ENCODE measurements around the gene CEP135. TPM values are rescaled to one million over a fixed set of nuclear protein-coding genes. Genes with fewer than 3 reads are reported as not detected.

CEP135 gene
- polyA plus RNA-seq, 1 donor from 2014 or later, result 5.2 TPM

GRCh38 chr4:56038487-56039162, 89.9 kb downstream of the CEP135 start:
- H4K20me1 ChIP-seq (ENCODE audit: insufficient read depth), result no peaks in the 10 kb centered on the region
- H3K79me2 ChIP-seq (replicated peaks; ENCODE audit: insufficient read depth, low read length), result no peaks in the 10 kb centered on the region
- no peaks in the 10 kb centered on the region for H3K9me3 ChIP-seq (ENCODE audit: low read length)
- no peaks in the 10 kb centered on the region for H3K36me3 ChIP-seq (ENCODE audit: insufficient read depth, low read length)
- no peak for TF ChIP-seq EZH2 (IDR thresholded peaks at IDR 0.05; ENCODE audit: borderline replicate concordance, insufficient read depth, low read length, poor library complexity, severe bottlenecking)
- no peak for TF ChIP-seq TAF1 (IDR thresholded peaks at IDR 0.05; ENCODE audit: low read depth)
- no peak for TF ChIP-seq CTCF (IDR thresholded peaks at IDR 0.05; ENCODE audit: poor library complexity, severe bottlenecking)
- TF ChIP-seq SMC3 (conservative IDR thresholded peaks at IDR 0.05; ENCODE audit: poor library complexity), result no peak
- no peak for TF ChIP-seq RAD21 (conservative IDR thresholded peaks at IDR 0.05)
- TF ChIP-seq REST (IDR thresholded peaks at IDR 0.05; ENCODE audit: borderline replicate concordance), result no peak
- no peak for TF ChIP-seq MXI1 (conservative IDR thresholded peaks at IDR 0.05; ENCODE audit: poor library complexity, severe bottlenecking)
- no peak for TF ChIP-seq EP300 (conservative IDR thresholded peaks at IDR 0.05; ENCODE audit: poor library complexity, severe bottlenecking)
- no peak for TF ChIP-seq POLR2AphosphoS5 (IDR thresholded peaks at IDR 0.05)
- no peak overlapping the region for H3K9ac ChIP-seq (ENCODE audit: low read length)
- H3K4me3 ChIP-seq (ENCODE audit: low read length), result no peak overlapping the region
- no peak overlapping the region for H3K27ac ChIP-seq (ENCODE audit: low read length)
- H3K27me3 ChIP-seq (ENCODE audit: insufficient read depth, low read depth, low read length), result no peaks in the 10 kb centered on the region
- no peak overlapping the region for H3K4me2 ChIP-seq (ENCODE audit: low read length)
- H3K9me2 ChIP-seq (ENCODE audit: insufficient read depth, low read length), result no peaks in the 10 kb centered on the region
- H2AFZ ChIP-seq (ENCODE audit: low read depth, low read length), result no peak overlapping the region
- H3F3A ChIP-seq (ENCODE audit: insufficient read depth, low read length, poor library complexity, severe bottlenecking), result no peaks in the 10 kb centered on the region

- H3K9me2 ChIP-seq (ENCODE audit: insufficient read depth, low read length), result no peaks in the 10 kb centered on the region
- H3K4me2 ChIP-seq (ENCODE audit: low read length), result no peak overlapping the region
- H4K20me1 ChIP-seq (ENCODE audit: insufficient read depth), result no peaks in the 10 kb centered on the region
- no peaks in the 10 kb centered on the region for H3K27me3 ChIP-seq (ENCODE audit: insufficient read depth, low read depth, low read length)
- H3K79me2 ChIP-seq (replicated peaks; ENCODE audit: insufficient read depth, low read length), result no peaks in the 10 kb centered on the region
- TF ChIP-seq EZH2 (IDR thresholded peaks at IDR 0.05; ENCODE audit: borderline replicate concordance, insufficient read depth, low read length, poor library complexity, severe bottlenecking), result no peak
- TF ChIP-seq EP300 (conservative IDR thresholded peaks at IDR 0.05; ENCODE audit: poor library complexity, severe bottlenecking), result no peak
- no peak for TF ChIP-seq MXI1 (conservative IDR thresholded peaks at IDR 0.05; ENCODE audit: poor library complexity, severe bottlenecking)
- TF ChIP-seq CTCF (IDR thresholded peaks at IDR 0.05; ENCODE audit: poor library complexity, severe bottlenecking), result no peak
- TF ChIP-seq POLR2AphosphoS5 (IDR thresholded peaks at IDR 0.05), result no peak
- TF ChIP-seq TAF1 (IDR thresholded peaks at IDR 0.05; ENCODE audit: low read depth), result no peak
- TF ChIP-seq RAD21 (conservative IDR thresholded peaks at IDR 0.05), result no peak
- no peak for TF ChIP-seq REST (IDR thresholded peaks at IDR 0.05; ENCODE audit: borderline replicate concordance)
- no peak overlapping the region for H3K27ac ChIP-seq (ENCODE audit: low read length)
- no peaks in the 10 kb centered on the region for H3F3A ChIP-seq (ENCODE audit: insufficient read depth, low read length, poor library complexity, severe bottlenecking)
- no peak overlapping the region for H2AFZ ChIP-seq (ENCODE audit: low read depth, low read length)
- H3K36me3 ChIP-seq (ENCODE audit: insufficient read depth, low read length), result no peaks in the 10 kb centered on the region
- H3K9me3 ChIP-seq (ENCODE audit: low read length), result no peaks in the 10 kb centered on the region
- H3K9ac ChIP-seq (ENCODE audit: low read length), result no peak overlapping the region
- no peak overlapping the region for H3K4me3 ChIP-seq (ENCODE audit: low read length)
Observed at GRCh38 chr4:56040842-56041241, 92.1 kb downstream of the CEP135 start.
